HepG2 (cell line): ENCODE results near the gene FBF1. TPM values are rescaled to one million over a fixed set of nuclear protein-coding genes. Genes with fewer than 3 reads are reported as not detected.

Experiments
- ATAC-seq: fragments of 200-7000 bp; cut with Tn5 transposase; 3 replicates; pipeline ENCODE4 v1.9.1; 2020; ENCODE audit warnings: mild to moderate bottlenecking, moderate library complexity
- BruUV-seq: library from RNA; stranded (reverse); fragments of 400-500 nt; replicated peaks from 2 replicates; lab custom pipeline; 2021; lab: Mats Ljungman, UMichigan
- CTCF ChIA-PET: fragments of 300-600 bp; formaldehyde crosslinking; extraction: SDS; loops from one replicate; lab custom pipeline; 2021; ENCODE audit warnings: low total read pairs, inconsistent platforms, low intra/inter-chr PET ratio; lab: Yijun Ruan, JAX
- POLR2A ChIA-PET: fragments of 350-600 bp; sonication (Branson Sonifier 250); formaldehyde crosslinking; loops from one replicate; lab custom pipeline; 2020; ENCODE audit warnings: antibody characterized with exemption, inconsistent platforms; lab: Yijun Ruan, JAX
- DNase-seq: peaks from one replicate; pipeline ENCODE4 v3.0.0-alpha.2; 2015; ENCODE audit warnings: low spot score
- FAIRE-seq: peaks from 3 replicates; lab custom pipeline; 2011; peaks lifted over from hg19 to GRCh38; lab: Jason Lieb, UNC
- H2AFZ ChIP-seq: one replicate; pipeline ENCODE4 v1.6.1; 2011; ENCODE audit warnings: low read length, inconsistent platforms
- H3K27ac ChIP-seq: fragments of 300-600 bp; 3 replicates; pipeline ENCODE4 v1.8.0; 2011; ENCODE audit warnings: mixed run types, mild to moderate bottlenecking, mixed read lengths, low read length, inconsistent platforms; ENCODE audit not compliant: insufficient read depth; ENCODE audit errors: extremely low read length
- H3K27me3 ChIP-seq, 2 experiments: fragments of 200-600 bp in 1 of 2; 2 replicates in 1 of 2; 3 replicates in 1 of 2; pipeline versions ENCODE4 v1.6.0 to v1.8.0; 2011; ENCODE audit warnings: low read length in 2 of 2, mild to moderate bottlenecking in 2 of 2, moderate library complexity in 2 of 2, inconsistent platforms in 1 of 2; ENCODE audit not compliant: insufficient read depth in 2 of 2, control insufficient read depth in 1 of 2
- H3K36me3 ChIP-seq, 2 experiments: fragments of 200-600 bp in 1 of 2; replicated peaks in 1 of 2; 2 replicates in 1 of 2; 3 replicates in 1 of 2; pipeline versions ENCODE4 v1.5.1 to v1.8.0; 2011; ENCODE audit warnings: low read length in 2 of 2, inconsistent platforms in 1 of 2; ENCODE audit not compliant: insufficient read depth in 2 of 2, control insufficient read depth in 1 of 2
- H3K4me1 ChIP-seq: 2 replicates; pipeline ENCODE4 v1.5.1; 2012; ENCODE audit warnings: low read length, inconsistent platforms; ENCODE audit not compliant: insufficient read depth
- H3K4me2 ChIP-seq: 2 replicates; pipeline ENCODE4 v1.6.0; 2011; ENCODE audit warnings: low read depth, low read length, inconsistent platforms
- H3K4me3 ChIP-seq, 3 experiments: fragments of 200-600 bp in 1 of 3; sonication (generic), shearing (Covaris generic) in 1 of 3; replicated peaks in 1 of 3; 2 replicates each; pipeline ENCODE4 v1.5.1; 2011 to 2016; ENCODE audit warnings: low read length in 3 of 3, inconsistent platforms in 2 of 3, low read depth in 2 of 3, mild to moderate bottlenecking in 2 of 3, control low read depth in 1 of 3, mixed read lengths in 1 of 3; ENCODE audit not compliant: insufficient read depth in 1 of 3
- H3K79me2 ChIP-seq: one replicate; pipeline ENCODE4 v1.6.1; 2011; ENCODE audit warnings: low read length, inconsistent platforms; ENCODE audit not compliant: insufficient read depth
- H3K9ac ChIP-seq: 2 replicates; pipeline ENCODE4 v1.6.0; 2011; ENCODE audit warnings: mild to moderate bottlenecking, low read depth, low read length, inconsistent platforms; ENCODE audit not compliant: insufficient read depth
- H3K9me3 ChIP-seq: 2 replicates; pipeline ENCODE4 v1.5.1; 2012; ENCODE audit warnings: mild to moderate bottlenecking, low read length
- H4K20me1 ChIP-seq: 2 replicates; pipeline ENCODE4 v1.6.0; 2011; ENCODE audit warnings: inconsistent platforms, mild to moderate bottlenecking, low read length, moderate library complexity; ENCODE audit not compliant: insufficient read depth
- ARNT2 ChIP-seq: sonication (generic); formaldehyde crosslinking; IDR thresholded peaks from 2 replicates; pipeline ENCODE4 v1.8.0; 2022; ENCODE audit warnings: mild to moderate bottlenecking, low read depth, missing genetic modification reagents, moderate library complexity
- CREM ChIP-seq, 2 experiments: sonication (generic) in 1 of 2; formaldehyde crosslinking in 1 of 2; IDR thresholded peaks; 2 replicates each; pipeline versions ENCODE4 v1.4.0 to v1.6.1; 2016 to 2020; ENCODE audit warnings: antibody characterized with exemption in 1 of 2, mild to moderate bottlenecking in 1 of 2, missing genetic modification reagents in 1 of 2
- FOXO4 ChIP-seq: sonication (generic); formaldehyde crosslinking; conservative IDR thresholded peaks from 2 replicates; pipeline ENCODE4 v1.8.1; 2023; ENCODE audit warnings: missing genetic modification reagents
- MBD4 ChIP-seq: IDR thresholded peaks from 2 replicates; pipeline ENCODE4 v1.6.1; 2012; ENCODE audit warnings: low read length, inconsistent platforms, borderline replicate concordance
- MEF2D ChIP-seq: sonication (generic); formaldehyde crosslinking; IDR thresholded peaks from 2 replicates; pipeline ENCODE4 v1.5.1; 2020; ENCODE audit warnings: mild to moderate bottlenecking, missing genetic modification reagents
- REXO4 ChIP-seq: sonication (generic); formaldehyde crosslinking; IDR thresholded peaks from 2 replicates; pipeline ENCODE4 v1.8.0; 2022; ENCODE audit warnings: missing genetic modification reagents, mild to moderate bottlenecking, borderline replicate concordance
- SALL2 ChIP-seq: sonication (generic); formaldehyde crosslinking; IDR thresholded peaks from 2 replicates; pipeline ENCODE4 v1.8.1; 2023; ENCODE audit warnings: mild to moderate bottlenecking, missing genetic modification reagents, inconsistent platforms
- ZBTB33 ChIP-seq: sonication (generic); formaldehyde crosslinking; IDR thresholded peaks from 2 replicates; pipeline ENCODE4 v1.4.0; 2020; ENCODE audit warnings: missing genetic modification reagents
- ZBTB38 ChIP-seq: sonication (generic); formaldehyde crosslinking; IDR thresholded peaks from 2 replicates; pipeline ENCODE4 v1.5.1; 2020; ENCODE audit warnings: mild to moderate bottlenecking, missing genetic modification reagents
- ZNF234 ChIP-seq: sonication (generic); formaldehyde crosslinking; conservative IDR thresholded peaks from 2 replicates; pipeline ENCODE4 v1.5.1; 2020; ENCODE audit warnings: mild to moderate bottlenecking, missing genetic modification reagents
- ZNF770 ChIP-seq: sonication (generic); formaldehyde crosslinking; IDR thresholded peaks from 2 replicates; pipeline ENCODE4 v1.5.0; 2020; ENCODE audit warnings: mild to moderate bottlenecking, missing genetic modification reagents
- ZNF792 ChIP-seq: IDR thresholded peaks from 2 replicates; pipeline ENCODE4 v1.6.1; 2016
- WGBS: methylation state at CpG from one replicate; pipeline ENCODE4 v1.1.6; 2017; ENCODE audit warnings: low lambda C conversion rate; 5-methylcytosine and 5-hydroxymethylcytosine counted together
- in situ Hi-C: cut with HindIII; loops from 2 replicates; pipeline ENCODE4 v1.10.0; 2017; ENCODE audit warnings: low pct_unique_long_range_greater_than_20kb; ENCODE audit not compliant: extremely low pct_ligation_motif_present
- intact Hi-C: fragments of 100-400 bp; cut with micrococcal nuclease; formaldehyde crosslinking; loops from one replicate; pipeline ENCODE4 v1.10.0; 2022; ENCODE audit not compliant: unreplicated experiment
- polyA plus RNA-seq, 8 experiments: library from polyadenylated mRNA; depleted of rRNA in 3 of 8; stranded (reverse) in 7 of 8; unstranded in 1 of 8; fragments of >200 nt; fragmentation: Illumina TruSeq in 4 of 8; extraction: Trizol in 4 of 8; gene quantifications; 2 replicates each; pipeline versions ENCODE4 v1.2.1 to v1.2.3, GENCODE V29; 2011 to 2016; ENCODE audit warnings: low read depth in 4 of 8, missing spikeins in 1 of 8, mixed read lengths in 1 of 8; ENCODE audit not compliant: insufficient read depth in 1 of 8
- total RNA-seq, 5 experiments: library from RNA; depleted of rRNA; stranded (reverse); fragments of >200 nt; fragmentation: Illumina TruSeq; extraction: Trizol; gene quantifications; 2 replicates each; pipeline ENCODE4 v1.2.3, GENCODE V29; 2016; ENCODE audit warnings: low read depth in 1 of 5
- TF ChIP-seq, protein P1 (sequence below): sonication (generic); formaldehyde crosslinking; IDR thresholded peaks from 2 replicates; pipeline ENCODE4 v1.4.0; 2020; ENCODE audit warnings: missing genetic modification reagents, borderline replicate concordance

The FBF1 gene
- total and polyA plus RNA-seq, 2 of the 13 experiments (the other 11 are each of a cell fraction or from before 2014, with no cell fraction given) = 2.4 to 8.1 TPM

DNA sequence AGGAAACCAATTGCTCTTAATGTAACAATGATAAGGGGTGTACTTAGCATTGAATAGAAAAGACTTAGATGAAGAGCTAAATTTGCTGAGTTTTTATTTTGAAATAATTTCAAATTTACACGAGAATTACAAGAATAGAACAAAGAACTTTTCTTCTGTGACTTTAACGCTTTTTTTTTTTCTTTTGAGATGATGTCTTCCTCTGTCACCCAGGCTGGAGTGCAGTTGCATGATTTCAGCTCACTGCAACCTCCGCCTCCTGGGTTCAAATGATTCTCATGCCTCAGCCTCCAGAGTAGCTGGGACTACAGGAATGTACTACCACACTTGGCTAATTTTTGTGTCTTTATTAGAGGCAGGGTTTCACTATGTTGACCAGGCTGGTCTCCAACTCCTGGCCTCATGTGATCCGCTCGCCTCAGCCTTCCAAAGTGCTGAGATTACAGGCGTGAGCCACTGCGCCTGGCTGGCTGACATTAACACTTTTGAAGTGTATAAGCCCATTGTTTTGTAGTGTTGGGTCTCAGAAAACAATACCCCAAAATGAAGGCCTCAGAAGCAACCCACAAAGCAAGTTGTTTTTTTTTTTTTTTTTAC, 40.3 kb upstream of the FBF1 start (continued):
- TF ChIP-seq, protein P1, sequence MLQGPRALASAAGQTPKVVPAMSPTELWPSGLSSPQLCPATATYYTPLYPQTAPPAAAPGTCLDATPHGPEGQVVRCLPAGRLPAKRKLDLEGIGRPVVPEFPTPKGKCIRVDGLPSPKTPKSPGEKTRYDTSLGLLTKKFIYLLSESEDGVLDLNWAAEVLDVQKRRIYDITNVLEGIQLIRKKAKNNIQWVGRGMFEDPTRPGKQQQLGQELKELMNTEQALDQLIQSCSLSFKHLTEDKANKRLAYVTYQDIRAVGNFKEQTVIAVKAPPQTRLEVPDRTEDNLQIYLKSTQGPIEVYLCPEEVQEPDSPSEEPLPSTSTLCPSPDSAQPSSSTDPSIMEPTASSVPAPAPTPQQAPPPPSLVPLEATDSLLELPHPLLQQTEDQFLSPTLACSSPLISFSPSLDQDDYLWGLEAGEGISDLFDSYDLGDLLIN (CRISPR knock-in tag) = no peak
- TF ChIP-seq MEF2D (CRISPR knock-in tag) = no peak
- peak; percentile 7; the same call in 1 of the 2 replicates for TF ChIP-seq SALL2 (CRISPR knock-in tag)
- peak; percentile 14; the same call in 1 of the 2 replicates for TF ChIP-seq ZBTB38
- no peak for TF ChIP-seq CREM (IDR thresholded peaks at IDR 0.05)
- no peak for TF ChIP-seq CREM (CRISPR knock-in tag; IDR thresholded peaks at IDR 0.05)
- TF ChIP-seq FOXO4 (CRISPR knock-in tag) = 0 out of 2 replicates have a peak, but pooled peaks have one; percentile 20

- in situ Hi-C loops (no loop called here), intact Hi-C loops (no loop called here)
- H3K9ac ChIP-seq = peak overlapping the region; percentile 91
- CTCF ChIA-PET = no interaction called here
- H3K4me3 ChIP-seq = peak overlapping the region; percentile 74 to 98 (median 93)
- H4K20me1 ChIP-seq = no peaks in the 10 kb centered on the region
- peaks cover 33% of the 10 kb centered on the region for H3K79me2 ChIP-seq
- no peaks in the 10 kb centered on the region; a peak in 1 of 5 replicates for H3K27me3 ChIP-seq
- FAIRE-seq (no peak), ATAC-seq (no peak), DNase-seq (no peak)
- peak overlapping the region; percentile 87 for H3K4me2 ChIP-seq
- H3K9me3 ChIP-seq = no peaks in the 10 kb centered on the region
- TSS peak; percentile 49 for BruUV-seq
- WGBS = 66% methylated on average over 18 of the region's 18 CpGs
- H3K27ac ChIP-seq = peak overlapping the region; percentile 99
- POLR2A ChIA-PET = interaction anchor here (1.0 to 11.5 kb wide), 3 partner anchors 19 to 104 kb away, joined by 3 to 481 read pairs (median 4); partner anchors contain the start of gene CDK3
- H3K4me1 ChIP-seq = peaks cover 78% of the 10 kb centered on the region
- no peak overlapping the region for H2AFZ ChIP-seq
- H3K36me3 ChIP-seq = peaks cover 1 to 3% of the 10 kb centered on the region in 2 experiments; a peak in 2 of 5 replicates
- TF ChIP-seq ARNT2 = peak; percentile 22; the same call in 1 of the 2 replicates
- 0 out of 2 replicates have a peak, but pooled peaks have one; percentile 12 for TF ChIP-seq ZNF792 (CRISPR knock-in tag)
- TF ChIP-seq MBD4 = 0 out of 2 replicates have a peak, but pooled peaks have one; percentile 7
- TF ChIP-seq ZNF234 (CRISPR knock-in tag) = 0 out of 2 replicates have a peak, but pooled peaks have one; percentile 66
- TF ChIP-seq ZNF770 (CRISPR knock-in tag) = 0 out of 2 replicates have a peak, but pooled peaks have one; percentile 53
- TF ChIP-seq ZBTB33 = peak; percentile 69
- no peak for TF ChIP-seq REXO4
These were observed 39.6 kb upstream of the FBF1 start for GRCh38 chr17:75980188-75981018.
